Chondrocyte (in vitro differentiated cells): ENCODE measurements around the gene SLC26A11. TPM values are rescaled to one million over a fixed set of nuclear protein-coding genes. Genes with fewer than 3 reads are reported as not detected.

ENCODE experiments used
- DNase-seq: peaks from one replicate; pipeline ENCODE4 v3.0.0; 2021; ENCODE audit warnings: mixed read lengths, low spot score
- H3K27ac Mint-ChIP-seq: one replicate; pipeline ENCODE4 v1.8.0; 2021; ENCODE audit warnings: mild to moderate bottlenecking, moderate library complexity, mixed read lengths; ENCODE audit not compliant: unreplicated experiment
- H3K27me3 Mint-ChIP-seq: 2 replicates; pipeline ENCODE4 v1.8.0; 2021; ENCODE audit warnings: low read depth, mixed read lengths
- H3K36me3 Mint-ChIP-seq: 2 replicates; pipeline ENCODE4 v1.8.0; 2021; ENCODE audit warnings: low read depth, mixed read lengths
- H3K4me1 Mint-ChIP-seq: 2 replicates; pipeline ENCODE4 v1.8.0; 2021; ENCODE audit warnings: low read depth, mild to moderate bottlenecking, mixed read lengths
- H3K4me3 Mint-ChIP-seq: one replicate; pipeline ENCODE4 v1.8.0; 2021; ENCODE audit warnings: mild to moderate bottlenecking, moderate library complexity, mixed read lengths; ENCODE audit not compliant: unreplicated experiment
- H3K9me3 Mint-ChIP-seq: 2 replicates; pipeline ENCODE4 v1.8.0; 2021; ENCODE audit warnings: low read depth, mixed read lengths
- total RNA-seq: library from RNA; stranded (reverse); gene quantifications from 3 replicates; pipeline ENCODE4 v1.2.1, GENCODE V29; 2021
- TF ChIP-seq, protein P1 (sequence below): fragments of 200-600 bp; sonication (generic); IDR thresholded peaks from 2 replicates; pipeline ENCODE4 v1.5.0; 2021; ENCODE audit warnings: antibody characterized with exemption, mild to moderate bottlenecking, moderate library complexity

SLC26A11 gene
- total RNA-seq, 1 donor from 2014 or later = 16.2 TPM

DNA sequence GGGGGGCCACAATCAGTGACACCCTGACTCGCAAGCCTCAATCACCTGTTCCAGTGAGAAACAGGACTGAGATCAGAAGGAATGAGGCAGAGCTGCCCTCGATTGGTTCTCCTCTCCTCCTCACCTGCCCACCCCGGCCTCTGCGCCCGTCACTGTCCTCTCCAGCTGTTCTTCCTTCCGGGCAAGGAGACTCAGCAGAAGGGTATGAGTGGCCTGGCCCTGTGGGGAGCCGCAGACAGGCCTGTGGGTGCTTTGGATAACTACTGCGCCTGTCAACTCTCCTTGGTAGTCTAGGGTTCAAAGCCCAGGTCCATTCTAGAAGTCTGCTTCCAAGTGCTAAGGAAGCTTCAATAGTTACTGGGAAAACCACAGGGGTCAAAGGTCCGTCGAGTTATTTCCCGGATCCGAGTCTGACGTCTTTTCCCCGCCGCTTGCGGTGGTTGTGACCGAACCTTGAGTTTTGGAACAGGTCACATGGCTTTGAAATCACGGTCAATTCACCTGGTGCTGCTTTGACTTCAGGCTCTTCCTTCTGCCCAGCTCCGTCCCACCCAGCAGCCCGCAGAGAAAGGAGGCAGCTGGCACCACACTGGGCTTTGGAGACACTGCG, 42.1 kb upstream of the SLC26A11 start:
- Mint-ChIP-seq H3K9me3 (no peaks in the 10 kb centered on the region), H3K4me1 (no peaks in the 10 kb centered on the region), H3K27ac (no peak overlapping the region), H3K27me3 (peaks cover 12% of the 10 kb centered on the region), H3K36me3 (no peaks in the 10 kb centered on the region), H3K4me3 (no peak overlapping the region)
- DNase-seq = no peak
- TF ChIP-seq, protein P1, sequence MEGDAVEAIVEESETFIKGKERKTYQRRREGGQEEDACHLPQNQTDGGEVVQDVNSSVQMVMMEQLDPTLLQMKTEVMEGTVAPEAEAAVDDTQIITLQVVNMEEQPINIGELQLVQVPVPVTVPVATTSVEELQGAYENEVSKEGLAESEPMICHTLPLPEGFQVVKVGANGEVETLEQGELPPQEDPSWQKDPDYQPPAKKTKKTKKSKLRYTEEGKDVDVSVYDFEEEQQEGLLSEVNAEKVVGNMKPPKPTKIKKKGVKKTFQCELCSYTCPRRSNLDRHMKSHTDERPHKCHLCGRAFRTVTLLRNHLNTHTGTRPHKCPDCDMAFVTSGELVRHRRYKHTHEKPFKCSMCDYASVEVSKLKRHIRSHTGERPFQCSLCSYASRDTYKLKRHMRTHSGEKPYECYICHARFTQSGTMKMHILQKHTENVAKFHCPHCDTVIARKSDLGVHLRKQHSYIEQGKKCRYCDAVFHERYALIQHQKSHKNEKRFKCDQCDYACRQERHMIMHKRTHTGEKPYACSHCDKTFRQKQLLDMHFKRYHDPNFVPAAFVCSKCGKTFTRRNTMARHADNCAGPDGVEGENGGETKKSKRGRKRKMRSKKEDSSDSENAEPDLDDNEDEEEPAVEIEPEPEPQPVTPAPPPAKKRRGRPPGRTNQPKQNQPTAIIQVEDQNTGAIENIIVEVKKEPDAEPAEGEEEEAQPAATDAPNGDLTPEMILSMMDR = no peak

DNA sequence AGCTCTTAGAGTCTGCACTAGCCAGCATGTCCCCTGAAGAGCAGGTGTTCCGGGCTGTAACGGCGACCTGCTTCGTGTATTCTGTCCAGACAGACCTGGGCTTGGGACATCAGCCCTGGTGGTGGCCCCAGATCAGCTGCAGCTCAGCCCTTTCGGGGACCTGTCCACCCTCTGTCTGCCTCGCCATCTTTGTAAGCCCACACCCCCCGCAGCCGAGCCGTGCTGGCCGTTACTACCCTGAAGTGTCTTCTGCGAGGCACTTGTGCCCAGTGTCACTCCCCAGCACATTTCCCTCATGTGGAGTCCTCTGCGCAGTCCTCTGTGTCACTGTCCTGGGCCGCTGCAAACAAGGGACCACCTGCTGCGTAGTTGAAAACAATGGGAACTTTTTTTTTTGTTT, 40.0 kb upstream of the SLC26A11 start:
- Mint-ChIP-seq H3K4me3 (no peak overlapping the region), H3K4me1 (no peaks in the 10 kb centered on the region), H3K36me3 (no peaks in the 10 kb centered on the region), H3K27me3 (peaks cover 14% of the 10 kb centered on the region), H3K27ac (no peak overlapping the region), H3K9me3 (no peaks in the 10 kb centered on the region)
- DNase-seq = no peak
- TF ChIP-seq, protein P1 = no peak

DNA sequence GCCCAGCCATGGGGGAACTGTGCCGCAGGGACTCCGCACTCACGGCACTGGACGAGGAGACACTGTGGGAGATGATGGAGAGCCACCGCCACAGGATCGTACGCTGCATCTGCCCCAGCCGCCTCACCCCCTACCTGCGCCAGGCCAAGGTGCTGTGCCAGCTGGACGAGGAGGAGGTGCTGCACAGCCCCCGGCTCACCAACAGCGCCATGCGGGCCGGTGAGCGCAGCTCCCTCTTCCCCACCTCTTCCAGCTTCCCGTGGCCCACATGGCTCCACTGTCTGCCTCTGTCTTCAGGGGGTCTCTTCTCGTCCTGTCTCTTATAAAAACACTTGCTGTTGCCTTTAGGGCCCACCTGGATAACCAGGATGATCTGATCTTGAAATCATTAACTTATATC, 38.8 kb upstream of the SLC26A11 start:
- TF ChIP-seq, protein P1 = no peak
- no peaks in the 10 kb centered on the region for H3K36me3 Mint-ChIP-seq
- no peaks in the 10 kb centered on the region for H3K4me1 Mint-ChIP-seq
- no peak overlapping the region for H3K4me3 Mint-ChIP-seq
- H3K27me3 Mint-ChIP-seq = peaks cover 14% of the 10 kb centered on the region
- no peak for DNase-seq
- no peak overlapping the region for H3K27ac Mint-ChIP-seq
- H3K9me3 Mint-ChIP-seq = no peaks in the 10 kb centered on the region

DNA sequence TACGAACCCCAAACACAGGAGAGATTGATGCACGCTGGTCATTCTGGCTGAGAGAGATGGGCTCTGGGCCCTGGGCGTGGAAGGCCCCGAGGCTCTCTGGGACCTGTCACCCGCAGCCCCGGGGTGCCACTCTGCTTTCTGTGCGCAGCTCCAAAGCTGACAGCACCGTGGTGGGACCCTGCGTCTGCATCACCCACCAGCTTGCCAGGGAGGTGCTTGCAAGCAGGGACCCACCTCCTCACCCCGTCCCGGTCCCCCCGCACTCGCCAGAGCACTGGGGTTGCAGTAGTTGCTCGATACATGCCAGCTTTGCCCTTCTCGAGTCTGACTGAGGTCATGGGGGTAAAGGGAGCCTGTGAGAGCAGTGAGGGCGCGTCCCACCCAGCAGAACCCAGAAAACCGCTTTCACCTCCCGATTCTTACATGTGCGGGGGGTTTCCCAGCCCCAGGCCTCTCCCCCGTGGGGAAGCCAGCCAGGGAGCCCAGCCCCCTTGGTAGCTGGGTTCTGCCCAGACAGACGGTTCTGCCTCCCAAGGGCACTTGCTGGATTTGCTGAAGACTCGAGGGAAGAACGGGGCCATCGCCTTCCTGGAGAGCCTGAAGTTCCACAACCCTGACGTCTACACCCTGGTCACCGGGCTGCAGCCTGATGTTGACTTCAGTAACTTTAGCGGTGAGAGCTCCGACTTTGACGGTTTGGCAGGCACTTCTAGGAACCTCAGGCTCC, 37.9 kb upstream of the SLC26A11 start:
- Mint-ChIP-seq H3K4me1 (no peaks in the 10 kb centered on the region), H3K27me3 (peaks cover 14% of the 10 kb centered on the region), H3K9me3 (no peaks in the 10 kb centered on the region), H3K27ac (no peak overlapping the region), H3K4me3 (no peak overlapping the region), H3K36me3 (no peaks in the 10 kb centered on the region)
- TF ChIP-seq, protein P1 = no peak
- DNase-seq = no peak

DNA sequence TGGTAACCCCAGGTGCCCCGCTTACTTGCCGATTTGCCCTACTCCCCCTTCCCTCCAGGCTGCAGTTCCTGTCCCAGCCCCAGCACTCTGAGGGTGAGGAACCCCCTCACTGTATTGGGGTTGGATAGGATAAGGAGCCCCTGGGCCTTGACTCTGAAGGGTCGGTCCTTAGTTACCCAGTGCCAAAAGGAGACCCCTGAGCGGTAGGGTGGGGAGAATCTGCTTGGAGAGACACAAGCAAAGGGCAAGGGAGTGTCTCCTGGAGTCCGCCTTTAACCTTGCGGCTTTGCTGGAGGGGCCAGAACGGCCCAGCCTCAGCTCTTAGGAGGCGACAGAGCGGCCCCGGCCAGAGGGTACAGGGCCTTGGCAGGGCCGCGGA, 37.4 kb upstream of the SLC26A11 start:
- H3K4me3 Mint-ChIP-seq = no peak overlapping the region
- no peaks in the 10 kb centered on the region for H3K36me3 Mint-ChIP-seq
- no peak overlapping the region for H3K27ac Mint-ChIP-seq
- DNase-seq = no peak
- peaks cover 14% of the 10 kb centered on the region for H3K27me3 Mint-ChIP-seq
- no peaks in the 10 kb centered on the region for H3K9me3 Mint-ChIP-seq
- no peaks in the 10 kb centered on the region for H3K4me1 Mint-ChIP-seq
- TF ChIP-seq, protein P1 = no peak
